RWPE1 (cell line): ENCODE data around the gene ATP8A2.
A peak's percentile ranks its signal among the peaks of the same experiment; 100 is the strongest.

Experiments
- CTCF ChIA-PET: fragments of 350-600 bp; sonication (Branson Sonifier 250); formaldehyde crosslinking; extraction: SDS; loops from one replicate; lab custom pipeline; 2021; lab: Yijun Ruan, JAX
- POLR2A ChIA-PET: fragments of 400-600 bp; formaldehyde crosslinking; extraction: SDS; loops from one replicate; lab custom pipeline; 2020; ENCODE audit warnings: antibody characterized with exemption; ENCODE audit not compliant: low non-redundant PET; lab: Yijun Ruan, JAX
- DNase-seq: peaks from one replicate; pipeline ENCODE4 v3.0.0; 2012; ENCODE audit warnings: low spot score
- H3K27ac ChIP-seq: fragments of 450-650 bp; 2 replicates; pipeline ENCODE4 v1.5.1; 2017
- CTCF ChIP-seq: fragments of 450-650 bp; conservative IDR thresholded peaks from 2 replicates; pipeline ENCODE4 v1.5.1; 2017; ENCODE audit warnings: low read depth, mild to moderate bottlenecking

The ATP8A2 gene

GRCh38 chr13:25457566-25457965, 85.8 kb downstream of the ATP8A2 start:
- CTCF ChIA-PET: no interaction called here
- H3K27ac ChIP-seq: no peak overlapping the region
- no peak for DNase-seq
- POLR2A ChIA-PET: no interaction called here
- no peak for TF ChIP-seq CTCF

GRCh38 chr13:25462301-25463125, 90.7 kb downstream of the ATP8A2 start:
- CTCF ChIA-PET: no interaction called here
- H3K27ac ChIP-seq: no peak overlapping the region
- no peak for TF ChIP-seq CTCF
- POLR2A ChIA-PET: no interaction called here
- DNase-seq: no peak

- DNase-seq: peak; percentile 46
- POLR2A ChIA-PET: no interaction called here
- no peak overlapping the region for H3K27ac ChIP-seq
- no peak for TF ChIP-seq CTCF
- CTCF ChIA-PET: no interaction called here
Measured at GRCh38 chr13:25463496-25463895, 91.7 kb downstream of the ATP8A2 start.

GRCh38 chr13:25466880-25467279, 95.1 kb downstream of the ATP8A2 start:
- ChIA-PET POLR2A (no interaction called here), CTCF (no interaction called here)
- H3K27ac ChIP-seq: no peak overlapping the region
- DNase-seq: no peak
- no peak for TF ChIP-seq CTCF

GRCh38 chr13:25468325-25469168, 96.8 kb downstream of the ATP8A2 start:
- H3K27ac ChIP-seq: no peak overlapping the region
- peak; percentile 41 for DNase-seq
- POLR2A ChIA-PET: no interaction called here
- CTCF ChIA-PET: interaction anchor here (0.6 kb wide), 1 partner anchor 760 kb away, joined by 3 read pairs; no protein-coding TSS in a partner anchor
- TF ChIP-seq CTCF: no peak

- no peak overlapping the region for H3K27ac ChIP-seq
- ChIA-PET CTCF (no interaction called here), POLR2A (no interaction called here)
- no peak for DNase-seq
- TF ChIP-seq CTCF: no peak
Measured at GRCh38 chr13:25469169-25469525, 97.4 kb downstream of the ATP8A2 start.
